OCI-M1 (cell line): ENCODE data around the gene CETN2.
"Not testable (repeated sequence)": the region's sequence is repeated elsewhere in the genome, so short reads cannot be mapped to it uniquely, and the experiment has no call there.

Experiments used
- DNase-seq: peaks from one replicate; lab custom pipeline; 2025; lab: John Stamatoyannopoulos, UW

Gene CETN2

GRCh38 chrX:152832520-152832919, 2.0 kb upstream of the CETN2 start:
- DNase-seq = no peak

GRCh38 chrX:152831391-152831790, 834 bp upstream of the CETN2 start:
- DNase-seq = no peak

DNA sequence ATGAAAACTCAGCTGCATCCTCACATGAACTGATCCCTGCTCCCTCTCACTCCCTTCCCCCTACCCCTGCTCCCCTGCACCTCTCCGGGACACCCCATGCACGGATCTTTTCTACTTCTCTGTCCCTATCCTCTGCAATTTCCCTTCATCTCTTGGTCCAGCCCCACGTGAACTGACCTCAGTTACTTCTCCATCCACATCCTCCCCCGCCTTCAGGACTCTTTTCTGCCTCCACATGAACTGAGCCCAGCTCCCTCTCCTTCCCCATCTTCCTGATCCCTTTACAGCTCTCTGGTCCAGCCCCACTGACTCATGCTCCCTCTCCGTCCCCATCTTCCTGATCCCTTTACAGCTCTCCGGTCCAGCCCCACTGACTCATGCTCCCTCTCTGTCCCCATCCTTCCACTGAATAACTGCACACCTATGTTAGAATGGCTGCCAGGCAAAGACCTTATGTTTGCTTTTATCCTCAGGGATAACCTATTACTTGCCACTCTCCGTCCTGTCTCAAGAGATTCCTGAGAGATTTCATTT, 5.6 kb downstream of the CETN2 start:
- no peak for DNase-seq

GRCh38 chrX:152823657-152824056, 6.9 kb downstream of the CETN2 start:
- DNase-seq = no peak

- DNase-seq = no peak
Measured at GRCh38 chrX:152822383-152823086, 8.0 kb downstream of the CETN2 start.

GRCh38 chrX:152821145-152821765, 9.3 kb downstream of the CETN2 start:
- peak; percentile 50 for DNase-seq

- DNase-seq = no peak
Measured at GRCh38 chrX:152819732-152820131, 10.8 kb downstream of the CETN2 start.

GRCh38 chrX:152819266-152819665, 11.3 kb downstream of the CETN2 start:
- DNase-seq = no peak

- DNase-seq = no peak
Measured at GRCh38 chrX:152818356-152818755, 12.2 kb downstream of the CETN2 start.

GRCh38 chrX:152817078-152817764, 13.3 kb downstream of the CETN2 start:
- DNase-seq = peak; percentile 63

DNA sequence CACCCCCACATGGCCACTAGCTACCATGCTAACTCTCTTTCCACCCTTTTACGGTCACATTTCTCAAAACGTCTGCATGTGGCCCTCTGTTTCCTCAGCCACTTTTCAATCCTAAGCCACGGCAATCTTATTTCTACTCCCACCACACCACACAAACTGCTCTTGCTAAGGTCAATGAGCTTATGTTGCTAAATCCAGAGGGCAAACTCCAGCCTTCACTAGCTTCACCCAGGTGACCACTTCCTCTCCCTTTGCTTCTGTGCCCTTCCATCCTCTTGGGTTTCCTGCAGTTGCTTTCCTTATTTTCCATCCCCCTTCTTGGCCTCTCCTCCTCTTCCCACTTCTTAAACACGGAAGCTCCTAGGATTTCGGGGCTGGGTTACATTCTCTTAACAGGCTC, 16.5 kb downstream of the CETN2 start:
- DNase-seq = no peak

DNA sequence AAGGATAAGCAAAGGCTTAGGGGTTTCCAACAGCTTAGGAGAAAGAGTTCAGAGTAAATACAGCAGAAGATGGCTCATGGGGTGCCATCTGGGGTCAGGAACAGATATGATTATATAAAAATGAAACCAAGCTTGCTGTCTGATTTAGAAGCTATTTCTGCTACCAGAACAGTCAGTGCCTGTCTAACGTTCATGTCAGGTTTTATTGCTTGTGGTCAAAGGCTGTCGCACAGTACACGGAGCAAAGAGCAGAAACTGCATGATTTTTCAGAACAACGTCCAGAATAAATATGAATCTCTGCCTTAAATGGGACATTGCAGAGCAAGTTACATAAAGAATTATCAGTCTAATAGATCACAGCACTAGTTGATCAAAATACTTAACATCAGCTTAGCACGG, 17.4 kb downstream of the CETN2 start:
- DNase-seq = peak; percentile 2

- DNase-seq = no peak
Measured at GRCh38 chrX:152810403-152810802, 20.2 kb downstream of the CETN2 start.

GRCh38 chrX:152806035-152806434, 24.5 kb downstream of the CETN2 start:
- no peak for DNase-seq

DNA sequence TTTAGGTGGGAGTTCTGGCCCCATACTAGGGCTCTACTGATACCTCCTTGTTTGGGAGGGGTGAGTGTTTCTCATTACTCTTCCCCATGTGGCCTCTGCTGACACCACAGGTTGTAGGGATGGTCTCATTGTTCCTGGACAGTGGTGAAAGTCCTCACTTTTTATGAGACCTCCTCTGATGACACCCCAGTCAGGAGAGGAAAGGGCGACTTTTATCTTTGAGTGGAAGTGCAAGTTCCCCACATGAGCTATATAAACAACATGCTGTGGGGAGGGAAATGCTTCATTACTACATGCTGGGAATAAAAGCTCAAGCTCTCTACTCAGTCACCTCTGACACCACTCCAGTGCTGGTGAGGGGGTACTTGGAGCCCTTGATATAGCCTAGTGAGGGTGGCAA, 31.6 kb downstream of the CETN2 start:
- no peak for DNase-seq

- DNase-seq = not testable (repeated sequence)
Measured at GRCh38 chrX:152787062-152787461, 43.5 kb downstream of the CETN2 start.
